GM12874 (cell line): ENCODE measurements around the gene WSCD2.

ENCODE experiments used
- TF ChIP-seq, protein P1 (sequence below): IDR thresholded peaks from 2 replicates; pipeline ENCODE4 v1.5.1; 2011; ENCODE audit warnings: low read depth, mild to moderate bottlenecking, control low read depth, low read length, moderate library complexity; ENCODE audit not compliant: insufficient read depth

The WSCD2 gene

DNA sequence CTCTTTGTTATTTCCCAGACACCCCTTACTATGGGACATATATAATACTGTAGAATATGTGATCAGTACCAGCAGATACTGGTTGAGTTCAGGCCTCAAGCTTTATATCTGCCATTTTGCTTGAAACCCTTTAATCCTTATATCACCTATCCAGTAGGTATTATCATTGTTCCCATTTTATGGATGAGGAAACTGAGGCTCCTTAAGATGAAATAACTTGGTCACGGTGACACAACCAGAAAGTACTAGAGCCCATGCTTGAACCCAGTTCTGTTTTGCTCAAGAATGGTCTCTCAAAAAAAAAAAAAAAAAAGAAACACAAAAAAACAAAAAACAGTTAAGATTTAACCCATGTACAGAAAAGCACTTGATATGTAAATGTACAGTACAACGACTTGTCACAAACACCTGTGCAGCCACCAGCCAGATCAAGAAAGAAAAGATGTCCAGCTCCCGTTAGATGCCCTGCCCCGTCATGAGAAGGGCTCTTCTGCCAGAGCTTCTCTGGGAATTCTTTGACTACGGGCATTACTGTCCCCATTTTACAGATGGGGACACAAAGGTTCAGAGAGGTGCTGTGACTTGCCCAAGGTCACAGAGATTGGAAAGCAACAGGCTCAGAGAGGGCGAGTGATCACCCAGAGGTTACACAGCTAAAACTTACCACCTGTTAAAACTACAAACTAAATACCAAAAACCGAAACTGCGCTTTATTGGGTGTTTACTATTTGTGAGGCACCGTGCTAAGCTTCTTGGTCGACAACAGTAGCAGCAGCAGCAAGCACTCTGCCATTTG lies 669 bp upstream of the WSCD2 start:
- TF ChIP-seq, protein P1, sequence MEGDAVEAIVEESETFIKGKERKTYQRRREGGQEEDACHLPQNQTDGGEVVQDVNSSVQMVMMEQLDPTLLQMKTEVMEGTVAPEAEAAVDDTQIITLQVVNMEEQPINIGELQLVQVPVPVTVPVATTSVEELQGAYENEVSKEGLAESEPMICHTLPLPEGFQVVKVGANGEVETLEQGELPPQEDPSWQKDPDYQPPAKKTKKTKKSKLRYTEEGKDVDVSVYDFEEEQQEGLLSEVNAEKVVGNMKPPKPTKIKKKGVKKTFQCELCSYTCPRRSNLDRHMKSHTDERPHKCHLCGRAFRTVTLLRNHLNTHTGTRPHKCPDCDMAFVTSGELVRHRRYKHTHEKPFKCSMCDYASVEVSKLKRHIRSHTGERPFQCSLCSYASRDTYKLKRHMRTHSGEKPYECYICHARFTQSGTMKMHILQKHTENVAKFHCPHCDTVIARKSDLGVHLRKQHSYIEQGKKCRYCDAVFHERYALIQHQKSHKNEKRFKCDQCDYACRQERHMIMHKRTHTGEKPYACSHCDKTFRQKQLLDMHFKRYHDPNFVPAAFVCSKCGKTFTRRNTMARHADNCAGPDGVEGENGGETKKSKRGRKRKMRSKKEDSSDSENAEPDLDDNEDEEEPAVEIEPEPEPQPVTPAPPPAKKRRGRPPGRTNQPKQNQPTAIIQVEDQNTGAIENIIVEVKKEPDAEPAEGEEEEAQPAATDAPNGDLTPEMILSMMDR = no peak

DNA sequence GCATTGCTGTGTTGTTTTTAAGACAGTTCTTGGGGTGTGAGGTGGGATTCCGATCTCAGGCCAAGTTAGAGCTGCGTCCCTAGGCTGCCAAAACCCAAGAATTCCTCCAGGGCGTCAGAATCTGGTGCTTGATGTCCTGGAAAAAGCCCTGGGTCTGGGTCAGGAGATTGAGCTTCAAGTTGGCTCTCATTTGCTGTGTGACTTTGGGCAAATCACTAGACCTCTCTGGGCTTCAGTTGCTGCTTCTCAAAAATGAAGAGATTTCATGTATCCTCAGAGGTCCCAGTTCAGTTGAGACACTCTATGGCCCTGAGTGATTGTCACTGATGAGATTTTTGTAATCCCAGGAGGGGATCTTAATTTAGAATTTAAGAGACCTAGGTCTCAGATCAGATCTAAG lies 1.9 kb downstream of the WSCD2 start:
- TF ChIP-seq, protein P1 = no peak

DNA sequence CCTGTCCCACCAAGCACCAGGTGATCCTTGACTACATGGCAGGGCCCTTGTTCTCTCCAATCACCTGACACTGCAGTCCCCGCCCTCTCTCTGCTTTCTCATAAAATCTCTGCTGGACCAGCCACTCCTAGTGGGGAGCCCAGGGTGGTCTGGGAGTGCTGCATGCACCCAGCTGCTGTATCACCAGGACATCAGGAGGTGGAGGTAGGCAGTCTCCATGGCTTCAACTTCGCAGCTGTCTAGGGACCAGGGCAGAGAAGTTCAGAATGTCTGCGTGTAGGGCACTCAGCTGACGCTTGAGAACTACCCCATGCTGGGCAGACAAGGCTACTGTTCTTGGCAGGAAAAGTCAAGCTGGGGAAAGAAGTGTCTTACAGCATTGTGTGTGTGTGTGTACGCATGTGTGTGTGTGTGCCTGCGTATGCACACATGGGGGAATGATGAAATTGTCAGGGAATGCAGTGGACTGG lies 2.6 kb downstream of the WSCD2 start:
- TF ChIP-seq, protein P1 = no peak

DNA sequence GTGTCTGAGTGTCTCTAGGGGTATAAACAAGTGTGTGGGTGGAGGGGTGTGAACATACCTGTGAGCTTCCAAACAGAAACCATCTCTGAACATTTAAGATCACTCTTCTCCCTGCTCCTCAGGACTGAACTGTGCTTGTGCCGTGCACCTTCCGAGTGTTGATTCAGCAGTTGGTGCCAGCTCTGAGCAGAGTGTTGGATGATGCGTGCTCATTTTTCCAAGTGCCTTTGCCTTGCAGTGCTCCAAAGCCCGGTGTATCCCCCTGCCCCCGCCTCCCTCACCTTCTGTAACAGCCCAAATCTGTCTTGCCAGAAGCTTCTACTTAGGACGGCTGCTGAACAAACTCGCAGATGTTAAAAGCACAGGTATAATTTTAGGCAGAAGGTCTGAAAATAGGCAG lies 4.4 kb downstream of the WSCD2 start:
- TF ChIP-seq, protein P1 = no peak

DNA sequence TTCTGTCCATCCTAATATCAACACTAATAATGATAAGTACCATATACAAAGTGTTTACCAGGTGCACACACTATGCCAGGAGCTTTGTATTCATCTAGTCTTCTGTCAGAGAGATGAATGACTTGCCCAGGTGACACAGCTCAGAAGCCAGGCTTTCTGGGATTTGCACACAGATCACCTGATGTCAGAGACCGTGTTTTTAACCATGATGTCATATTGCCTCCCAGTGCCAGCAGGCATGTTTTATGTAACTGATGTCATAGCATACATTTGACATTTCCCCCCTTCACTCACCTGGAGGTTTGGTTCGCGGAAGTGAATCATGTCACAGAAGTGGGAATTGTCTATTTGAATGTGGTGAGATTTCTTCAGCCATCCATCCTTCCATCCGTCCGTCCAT lies 5.7 kb downstream of the WSCD2 start:
- TF ChIP-seq, protein P1 = no peak

DNA sequence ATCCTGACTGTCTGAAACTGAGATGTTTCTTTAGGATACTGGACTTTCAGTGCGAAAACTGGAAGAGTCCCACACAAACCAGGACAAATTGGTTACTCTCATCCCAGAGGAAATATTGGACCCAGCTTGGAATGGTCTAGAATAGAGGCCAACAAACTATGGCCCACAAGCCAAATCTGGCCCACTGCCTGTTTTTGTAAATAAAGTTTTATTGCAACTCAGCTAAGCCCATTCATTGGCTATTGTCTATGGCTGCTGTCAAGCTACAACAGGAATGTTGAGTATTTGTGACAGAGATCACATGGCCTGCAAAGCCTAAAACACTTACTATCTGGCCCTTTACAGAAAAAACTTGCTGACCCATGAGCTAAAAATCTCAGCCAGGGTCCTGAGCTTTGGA lies 6.5 kb downstream of the WSCD2 start:
- TF ChIP-seq, protein P1 = no peak

DNA sequence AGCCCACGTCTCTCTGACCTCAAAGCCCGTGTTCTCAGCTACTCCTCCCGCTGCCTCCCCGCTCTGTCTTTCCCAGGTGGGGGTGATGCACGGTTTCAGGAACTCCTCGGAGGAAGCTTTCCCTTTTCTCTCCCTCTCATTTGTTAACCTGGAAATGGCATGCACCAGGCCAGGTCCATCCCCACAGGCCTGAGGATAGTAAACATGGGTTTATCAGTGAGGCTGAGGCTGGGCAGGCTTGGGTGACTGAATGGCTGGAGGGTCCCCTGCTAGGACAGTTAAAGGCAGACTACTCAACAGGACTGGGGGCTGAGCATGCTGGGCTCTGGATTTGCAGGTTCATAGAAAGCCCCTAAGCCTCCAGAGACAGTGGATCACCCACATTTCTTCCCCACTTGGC lies 7.6 kb downstream of the WSCD2 start:
- TF ChIP-seq, protein P1 = no peak
